ENCODE results near the gene RDH8.

Gene RDH8

GRCh38 chr19:10033614-10034013, 20.3 kb downstream of the RDH8 start:
- H3K4me3 ChIP-seq (replicated peaks; ENCODE audit: low read depth, low read length), result no peak overlapping the region
- no peak for DNase-seq (ENCODE audit: extremely low read depth, low read depth)
- TF ChIP-seq, protein P1, sequence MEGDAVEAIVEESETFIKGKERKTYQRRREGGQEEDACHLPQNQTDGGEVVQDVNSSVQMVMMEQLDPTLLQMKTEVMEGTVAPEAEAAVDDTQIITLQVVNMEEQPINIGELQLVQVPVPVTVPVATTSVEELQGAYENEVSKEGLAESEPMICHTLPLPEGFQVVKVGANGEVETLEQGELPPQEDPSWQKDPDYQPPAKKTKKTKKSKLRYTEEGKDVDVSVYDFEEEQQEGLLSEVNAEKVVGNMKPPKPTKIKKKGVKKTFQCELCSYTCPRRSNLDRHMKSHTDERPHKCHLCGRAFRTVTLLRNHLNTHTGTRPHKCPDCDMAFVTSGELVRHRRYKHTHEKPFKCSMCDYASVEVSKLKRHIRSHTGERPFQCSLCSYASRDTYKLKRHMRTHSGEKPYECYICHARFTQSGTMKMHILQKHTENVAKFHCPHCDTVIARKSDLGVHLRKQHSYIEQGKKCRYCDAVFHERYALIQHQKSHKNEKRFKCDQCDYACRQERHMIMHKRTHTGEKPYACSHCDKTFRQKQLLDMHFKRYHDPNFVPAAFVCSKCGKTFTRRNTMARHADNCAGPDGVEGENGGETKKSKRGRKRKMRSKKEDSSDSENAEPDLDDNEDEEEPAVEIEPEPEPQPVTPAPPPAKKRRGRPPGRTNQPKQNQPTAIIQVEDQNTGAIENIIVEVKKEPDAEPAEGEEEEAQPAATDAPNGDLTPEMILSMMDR (IDR thresholded peaks at IDR 0.05; ENCODE audit: low read depth, low read length, missing control alignments), result no peak

DNA sequence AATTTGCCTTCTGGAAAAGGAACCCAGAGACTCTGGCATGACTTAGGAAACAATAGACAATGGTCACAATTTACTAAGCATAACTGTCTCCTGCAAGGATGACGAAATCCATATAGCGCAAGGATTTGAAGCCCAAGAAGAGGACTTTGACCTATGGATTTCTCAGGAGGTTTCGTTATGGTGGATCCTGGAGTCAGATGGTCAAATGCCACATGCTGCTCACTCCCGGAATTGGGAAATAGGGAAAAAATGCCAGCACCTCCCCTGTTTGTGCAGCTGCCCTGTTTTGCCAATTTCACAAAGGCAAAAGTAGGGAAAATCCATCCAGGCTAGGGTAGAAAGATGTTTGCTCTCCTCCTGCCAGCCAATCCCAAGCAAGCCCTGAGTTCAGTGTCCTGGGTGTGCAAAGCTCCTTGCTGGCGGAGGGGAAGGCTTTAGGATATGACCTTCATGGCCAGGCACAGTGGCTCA, 23.4 kb downstream of the RDH8 start:
- TF ChIP-seq, protein P1 (IDR thresholded peaks at IDR 0.05; ENCODE audit: low read depth, low read length, missing control alignments), result no peak
- H3K4me3 ChIP-seq (replicated peaks; ENCODE audit: low read depth, low read length), result no peak overlapping the region
- DNase-seq (ENCODE audit: extremely low read depth, low read depth), result no peak

GRCh38 chr19:10037367-10037766, 24.1 kb downstream of the RDH8 start:
- DNase-seq (ENCODE audit: extremely low read depth, low read depth), result no peak
- H3K4me3 ChIP-seq (replicated peaks; ENCODE audit: low read depth, low read length), result no peak overlapping the region
- TF ChIP-seq, protein P1 (IDR thresholded peaks at IDR 0.05; ENCODE audit: low read depth, low read length, missing control alignments), result no peak

- DNase-seq (ENCODE audit: extremely low read depth, low read depth), result no peak
These were observed 24.5 kb downstream of the RDH8 start for GRCh38 chr19:10037809-10038208.

GRCh38 chr19:10043286-10043927, 30.1 kb downstream of the RDH8 start:
- TF ChIP-seq, protein P1 (IDR thresholded peaks at IDR 0.05; ENCODE audit: low read depth, low read length, missing control alignments), result no peak
- no peak for DNase-seq (ENCODE audit: extremely low read depth, low read depth)
- no peak overlapping the region for H3K4me3 ChIP-seq (replicated peaks; ENCODE audit: low read depth, low read length)

More at GRCh38 chr19:10037809-10038208, 24.5 kb downstream of the RDH8 start:
- TF ChIP-seq, protein P1 (IDR thresholded peaks at IDR 0.05; ENCODE audit: low read depth, low read length, missing control alignments), result no peak
- H3K4me3 ChIP-seq (replicated peaks; ENCODE audit: low read depth, low read length), result no peak overlapping the region

GRCh38 chr19:10044390-10044789, 31.1 kb downstream of the RDH8 start:
- DNase-seq (ENCODE audit: extremely low read depth, low read depth), result no peak
- TF ChIP-seq, protein P1 (IDR thresholded peaks at IDR 0.05; ENCODE audit: low read depth, low read length, missing control alignments), result no peak
- no peak overlapping the region for H3K4me3 ChIP-seq (replicated peaks; ENCODE audit: low read depth, low read length)

DNA sequence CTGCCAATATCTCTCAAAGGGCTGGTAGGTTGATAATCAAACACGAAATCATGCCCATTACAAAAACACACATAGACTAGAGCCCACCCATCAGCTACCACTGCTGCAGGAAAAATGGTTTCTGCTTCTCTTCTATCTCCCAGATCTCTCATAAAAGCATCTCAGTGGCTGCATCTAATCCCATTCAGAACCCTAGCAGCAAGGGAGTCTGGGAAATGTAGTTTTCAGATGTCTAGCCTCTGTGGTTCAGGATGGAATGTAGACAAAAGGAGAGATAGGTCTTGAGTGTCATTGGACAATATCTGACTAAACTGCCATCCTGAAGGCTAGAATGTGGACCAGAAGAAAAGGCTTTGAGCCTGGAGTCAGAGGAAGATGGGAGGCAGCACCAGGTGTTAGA, 32.1 kb downstream of the RDH8 start:
- TF ChIP-seq, protein P1 (IDR thresholded peaks at IDR 0.05; ENCODE audit: low read depth, low read length, missing control alignments), result no peak
- DNase-seq (ENCODE audit: extremely low read depth, low read depth), result no peak
- H3K4me3 ChIP-seq (replicated peaks; ENCODE audit: low read depth, low read length), result no peak overlapping the region

All from HFF-Myc (cell line).